ENCODE results near the gene KCNC1.

KCNC1 gene

DNA sequence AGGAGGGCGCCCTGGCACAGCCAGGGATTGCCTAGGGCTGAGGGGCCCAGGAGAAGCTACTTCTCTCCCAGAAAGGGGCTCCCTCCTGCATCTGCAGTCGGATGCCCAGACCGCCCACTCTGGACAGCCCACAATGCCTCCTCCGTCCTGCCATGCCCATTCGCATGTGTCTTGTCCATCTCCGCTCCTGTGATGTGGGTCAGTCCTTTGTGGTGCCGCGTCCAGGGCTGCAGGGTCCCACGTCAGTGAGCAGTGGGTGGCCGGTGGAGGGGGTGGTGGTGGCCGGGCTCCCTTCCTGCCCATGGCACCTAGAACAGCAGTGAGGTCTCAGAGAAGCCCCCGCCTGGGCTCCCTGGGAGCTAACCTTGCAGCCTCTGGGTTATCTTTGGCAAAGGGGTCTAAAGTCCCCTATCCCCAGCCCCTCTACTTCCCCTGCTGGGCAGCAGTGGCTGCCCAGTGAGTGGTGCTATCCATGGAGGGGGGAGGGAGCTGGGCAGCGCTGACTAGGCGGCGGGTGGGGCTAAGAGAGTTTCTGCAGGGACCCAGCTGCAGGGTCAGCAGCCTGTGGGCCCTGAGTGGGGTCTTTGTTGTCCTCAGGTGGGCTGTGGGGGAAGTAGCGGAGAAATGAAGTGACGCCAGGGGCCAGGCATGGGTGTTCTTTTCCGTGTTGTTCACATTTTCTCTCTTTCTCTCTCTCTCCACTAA is 41.1 kb downstream of the KCNC1 start:
- Histone ChIP-seq H3K36me3 (ENCODE audit: control insufficient read depth, insufficient read depth, low read length) (no peaks in the 10 kb centered on the region), H3K27ac (no peak overlapping the region), H2AFZ (no peak overlapping the region), H3K79me2 (no peaks in the 10 kb centered on the region), H3K27me3 (ENCODE audit: control insufficient read depth, insufficient read depth, low read length) (no peaks in the 10 kb centered on the region), H3K9me3 (ENCODE audit: control insufficient read depth, low read length) (no peaks in the 10 kb centered on the region), H3K4me1 (no peaks in the 10 kb centered on the region), H3K4me3 (ENCODE audit: low read depth, low read length) (no peak overlapping the region), H3K4me2 (ENCODE audit: low read length) (no peak overlapping the region), H3K9ac (no peak overlapping the region)
- TF ChIP-seq, protein P1, sequence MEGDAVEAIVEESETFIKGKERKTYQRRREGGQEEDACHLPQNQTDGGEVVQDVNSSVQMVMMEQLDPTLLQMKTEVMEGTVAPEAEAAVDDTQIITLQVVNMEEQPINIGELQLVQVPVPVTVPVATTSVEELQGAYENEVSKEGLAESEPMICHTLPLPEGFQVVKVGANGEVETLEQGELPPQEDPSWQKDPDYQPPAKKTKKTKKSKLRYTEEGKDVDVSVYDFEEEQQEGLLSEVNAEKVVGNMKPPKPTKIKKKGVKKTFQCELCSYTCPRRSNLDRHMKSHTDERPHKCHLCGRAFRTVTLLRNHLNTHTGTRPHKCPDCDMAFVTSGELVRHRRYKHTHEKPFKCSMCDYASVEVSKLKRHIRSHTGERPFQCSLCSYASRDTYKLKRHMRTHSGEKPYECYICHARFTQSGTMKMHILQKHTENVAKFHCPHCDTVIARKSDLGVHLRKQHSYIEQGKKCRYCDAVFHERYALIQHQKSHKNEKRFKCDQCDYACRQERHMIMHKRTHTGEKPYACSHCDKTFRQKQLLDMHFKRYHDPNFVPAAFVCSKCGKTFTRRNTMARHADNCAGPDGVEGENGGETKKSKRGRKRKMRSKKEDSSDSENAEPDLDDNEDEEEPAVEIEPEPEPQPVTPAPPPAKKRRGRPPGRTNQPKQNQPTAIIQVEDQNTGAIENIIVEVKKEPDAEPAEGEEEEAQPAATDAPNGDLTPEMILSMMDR (IDR thresholded peaks at IDR 0.05), result no peak

DNA sequence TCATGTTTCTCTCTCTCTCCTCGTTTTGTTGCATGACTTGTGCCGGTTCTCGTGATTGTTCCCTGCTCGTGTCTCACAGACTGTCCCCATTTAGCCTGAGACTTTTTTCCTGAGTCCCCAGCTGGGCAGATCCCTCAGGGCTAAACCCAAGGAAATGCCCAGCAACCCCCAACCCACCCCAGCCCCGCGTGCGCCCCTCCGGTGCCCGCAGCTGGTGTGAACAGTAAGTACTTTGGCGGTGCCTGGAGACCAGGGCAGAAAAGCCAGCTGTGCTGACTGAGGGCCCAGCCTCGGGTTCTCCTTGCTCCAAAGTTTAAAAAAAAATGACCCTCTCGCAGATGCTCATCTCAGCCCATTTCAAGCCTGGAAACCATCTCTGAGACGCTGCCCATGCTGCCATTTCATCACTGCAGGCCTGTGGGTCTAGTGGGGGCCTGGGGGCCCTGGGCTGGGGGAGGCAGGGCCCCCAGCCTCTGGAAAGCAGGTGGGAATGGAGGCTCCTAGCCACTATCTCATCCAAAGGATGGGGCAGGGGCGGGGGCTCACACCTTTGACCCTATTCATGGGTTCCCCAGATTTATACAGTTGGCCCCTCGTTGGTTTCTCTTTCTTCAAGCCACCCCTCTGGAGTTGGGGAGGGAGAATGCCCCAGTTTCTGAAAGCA is 41.8 kb downstream of the KCNC1 start:
- Histone ChIP-seq H3K27me3 (ENCODE audit: control insufficient read depth, insufficient read depth, low read length) (no peaks in the 10 kb centered on the region), H3K4me1 (no peaks in the 10 kb centered on the region), H3K4me3 (ENCODE audit: low read depth, low read length) (no peak overlapping the region), H2AFZ (no peak overlapping the region), H3K36me3 (ENCODE audit: control insufficient read depth, insufficient read depth, low read length) (no peaks in the 10 kb centered on the region), H3K79me2 (no peaks in the 10 kb centered on the region), H3K9me3 (ENCODE audit: control insufficient read depth, low read length) (no peaks in the 10 kb centered on the region), H3K9ac (no peak overlapping the region), H3K4me2 (ENCODE audit: low read length) (no peak overlapping the region), H3K27ac (no peak overlapping the region)
- TF ChIP-seq, protein P1 (IDR thresholded peaks at IDR 0.05), result no peak

DNA sequence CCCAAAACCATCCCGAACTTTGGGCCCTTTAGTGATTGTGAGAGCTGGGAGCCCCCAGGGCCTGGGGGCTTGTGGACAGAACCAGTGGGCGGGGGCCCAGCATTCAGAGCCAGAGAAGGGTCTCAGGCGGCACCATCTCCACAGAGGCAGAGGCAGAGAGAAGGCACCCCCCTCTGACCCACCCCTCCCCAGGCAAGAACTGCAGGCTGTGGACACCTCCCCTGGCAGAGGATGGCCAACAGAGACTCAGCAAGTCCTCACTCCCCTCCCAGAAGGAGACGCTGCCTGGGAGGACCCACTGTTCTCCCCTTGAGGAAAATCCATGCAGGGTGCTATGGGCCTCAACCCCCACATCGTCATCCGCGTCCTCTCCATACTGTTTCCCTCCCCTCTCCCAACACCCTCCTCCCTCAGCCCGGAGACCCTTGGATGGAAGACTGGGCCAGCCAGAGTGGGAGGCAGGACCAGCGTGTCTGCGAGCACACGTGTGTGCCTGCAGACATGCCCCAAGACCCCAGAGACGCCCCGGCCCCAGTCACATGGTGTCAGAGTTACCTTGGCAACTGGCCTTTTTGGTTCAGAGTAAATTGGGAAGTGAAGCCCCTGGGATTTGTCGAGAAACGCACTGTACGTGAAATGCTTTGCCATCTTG is 42.6 kb downstream of the KCNC1 start:
- no peak overlapping the region for H3K4me3 ChIP-seq (ENCODE audit: low read depth, low read length)
- H2AFZ ChIP-seq, result no peak overlapping the region
- TF ChIP-seq, protein P1 (IDR thresholded peaks at IDR 0.05), result no peak
- no peaks in the 10 kb centered on the region for H3K79me2 ChIP-seq
- no peaks in the 10 kb centered on the region for H3K4me1 ChIP-seq
- H3K27me3 ChIP-seq (ENCODE audit: control insufficient read depth, insufficient read depth, low read length), result no peaks in the 10 kb centered on the region
- no peaks in the 10 kb centered on the region for H3K36me3 ChIP-seq (ENCODE audit: control insufficient read depth, insufficient read depth, low read length)
- no peak overlapping the region for H3K27ac ChIP-seq
- no peak overlapping the region for H3K9ac ChIP-seq
- no peaks in the 10 kb centered on the region for H3K9me3 ChIP-seq (ENCODE audit: control insufficient read depth, low read length)
- no peak overlapping the region for H3K4me2 ChIP-seq (ENCODE audit: low read length)

DNA sequence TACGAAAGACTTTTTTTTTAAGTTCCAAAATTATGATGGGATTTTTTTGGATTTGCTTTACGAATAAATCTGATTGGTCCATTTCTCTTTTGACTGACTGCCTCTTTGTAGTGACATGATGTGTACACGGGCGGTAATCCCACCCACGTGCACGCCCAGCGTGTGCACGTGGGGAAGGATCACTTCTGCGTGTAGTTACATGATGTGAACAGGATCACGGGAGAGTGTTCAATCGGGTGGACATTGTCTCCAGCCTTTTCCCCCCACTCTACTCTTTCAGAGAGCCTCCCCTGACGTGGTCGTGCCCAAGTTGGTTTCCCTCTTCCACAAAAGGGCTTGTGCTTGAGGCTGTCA is 43.1 kb downstream of the KCNC1 start:
- no peaks in the 10 kb centered on the region for H3K9me3 ChIP-seq (ENCODE audit: control insufficient read depth, low read length)
- no peak overlapping the region for H2AFZ ChIP-seq
- TF ChIP-seq, protein P1 (IDR thresholded peaks at IDR 0.05), result no peak
- H3K4me2 ChIP-seq (ENCODE audit: low read length), result no peak overlapping the region
- H3K79me2 ChIP-seq, result no peaks in the 10 kb centered on the region
- H3K36me3 ChIP-seq (ENCODE audit: control insufficient read depth, insufficient read depth, low read length), result no peaks in the 10 kb centered on the region
- H3K27me3 ChIP-seq (ENCODE audit: control insufficient read depth, insufficient read depth, low read length), result no peaks in the 10 kb centered on the region
- H3K9ac ChIP-seq, result no peak overlapping the region
- no peak overlapping the region for H3K27ac ChIP-seq
- no peak overlapping the region for H3K4me3 ChIP-seq (ENCODE audit: low read depth, low read length)
- H3K4me1 ChIP-seq, result no peaks in the 10 kb centered on the region
